A549 (cell line): ENCODE results near the gene FSCN2. TPM values are rescaled to one million over a fixed set of nuclear protein-coding genes. Genes with fewer than 3 reads are reported as not detected.
A peak's percentile ranks its signal among the peaks of the same experiment; 100 is the strongest.

Source experiments
- ATAC-seq, 2 experiments: fragments of 200-7000 bp in 1 of 2; fragments of >200 bp in 1 of 2; cut with Nextera tagmentation in 1 of 2; cut with Tn5 transposase in 1 of 2; 3 replicates each; pipeline versions ENCODE4 v1.8.0 to v1.9.1; 2018 to 2020; ENCODE audit warnings: mild to moderate bottlenecking in 1 of 2, moderate library complexity in 1 of 2
- CTCF ChIA-PET: fragments of 300-600 bp; sonication (Branson Sonifier 250); formaldehyde crosslinking; extraction: SDS; loops from one replicate; lab custom pipeline; 2021; ENCODE audit warnings: antibody characterized with exemption, inconsistent platforms; lab: Yijun Ruan, JAX
- POLR2A ChIA-PET: fragments of 350-600 bp; formaldehyde crosslinking; extraction: SDS; loops from one replicate; lab custom pipeline; 2021; ENCODE audit warnings: antibody characterized with exemption, inconsistent platforms; lab: Yijun Ruan, JAX
- DNase-seq, 2 experiments: peaks; one replicate each; pipeline versions ENCODE4 v3.0.0 to v3.0.0-alpha.2; 2011 to 2016; ENCODE audit warnings: low read depth in 1 of 2, low spot score in 1 of 2
- FAIRE-seq: peaks from 2 replicates; lab custom pipeline; 2011; peaks lifted over from hg19 to GRCh38; lab: Jason Lieb, UNC
- H3K27ac ChIP-seq, 2 experiments: fragments of >200 bp; sonication (Bioruptor Twin); formaldehyde crosslinking; 3 replicates each; pipeline ENCODE4 v1.5.1; 2016 to 2017
- H3K4me1 ChIP-seq: fragments of >200 bp; sonication (Bioruptor Twin); formaldehyde crosslinking; 3 replicates; pipeline ENCODE4 v1.6.1; 2016
- H3K4me2 ChIP-seq: fragments of >200 bp; sonication (Bioruptor Twin); formaldehyde crosslinking; 3 replicates; pipeline ENCODE4 v1.6.1; 2016
- H3K4me3 ChIP-seq: fragments of >200 bp; sonication (Bioruptor Twin); formaldehyde crosslinking; 3 replicates; pipeline ENCODE4 v1.5.1; 2016
- H3K9me3 ChIP-seq: fragments of >200 bp; sonication (Bioruptor Twin); formaldehyde crosslinking; 3 replicates; pipeline ENCODE4 v1.6.1; 2016
- BCL3 ChIP-seq: fragments of >200 bp; sonication (Bioruptor Twin); formaldehyde crosslinking; IDR thresholded peaks from 3 replicates; pipeline ENCODE4 v1.6.1; 2016
- BHLHE40 ChIP-seq: IDR thresholded peaks from 2 replicates; pipeline ENCODE4 v1.6.1; 2012; ENCODE audit warnings: low read depth, low read length, inconsistent platforms
- CBX2 ChIP-seq: fragments of 200-600 bp; sonication (generic); IDR thresholded peaks from 2 replicates; pipeline ENCODE4 v1.6.1; 2016; ENCODE audit warnings: low read depth, mild to moderate bottlenecking, borderline replicate concordance
- CBX8 ChIP-seq: fragments of 200-600 bp; sonication (generic); IDR thresholded peaks from 2 replicates; pipeline ENCODE4 v1.6.1; 2016
- CEBPB ChIP-seq, 2 experiments: fragments of >200 bp in 1 of 2; sonication (Bioruptor Twin) in 1 of 2; formaldehyde crosslinking in 1 of 2; IDR thresholded peaks; 2 replicates each; pipeline ENCODE4 v1.6.1; 2012 to 2016
- CHD2 ChIP-seq: fragments of 150-350 bp; IDR thresholded peaks from 2 replicates; pipeline ENCODE4 v1.6.1; 2014; ENCODE audit warnings: low read length; ENCODE audit not compliant: partially characterized antibody
- CTCF ChIP-seq: fragments of >200 bp; sonication (Bioruptor Twin); formaldehyde crosslinking; IDR thresholded peaks from 3 replicates; pipeline ENCODE4 v1.5.1; 2016
- E2F6 ChIP-seq: IDR thresholded peaks from 2 replicates; pipeline ENCODE4 v1.6.1; 2012; ENCODE audit warnings: low read depth, borderline replicate concordance
- FOSB ChIP-seq: fragments of 250-450 bp; sonication (Bioruptor Pico); IDR thresholded peaks from 2 replicates; pipeline ENCODE4 v1.5.0; 2020; ENCODE audit warnings: mild to moderate bottlenecking, moderate library complexity
- FOSL2 ChIP-seq, 2 experiments: fragments of 450-650 bp in 1 of 2; fragments of >200 bp in 1 of 2; sonication (Bioruptor Twin) in 1 of 2; formaldehyde crosslinking; IDR thresholded peaks; 2 replicates each; pipeline versions ENCODE4 v1.5.0 to v1.6.1; 2016 to 2020; ENCODE audit warnings: mild to moderate bottlenecking in 1 of 2, moderate library complexity in 1 of 2
- HMGXB4 ChIP-seq: fragments of 250-450 bp; sonication (Bioruptor Pico); IDR thresholded peaks from 2 replicates; pipeline ENCODE4 v1.5.0; 2021; ENCODE audit warnings: mild to moderate bottlenecking, moderate library complexity, borderline replicate concordance
- HOXB5 ChIP-seq: fragments of 250-450 bp; sonication (Bioruptor Pico); IDR thresholded peaks from 2 replicates; pipeline ENCODE4 v1.5.0; 2020; ENCODE audit warnings: mild to moderate bottlenecking, moderate library complexity
- MAX ChIP-seq: IDR thresholded peaks from 2 replicates; pipeline ENCODE4 v1.6.1; 2012
- NFE2L2 ChIP-seq: fragments of 150-350 bp; conservative IDR thresholded peaks from 2 replicates; pipeline ENCODE4 v1.6.1; 2014; ENCODE audit warnings: low read length
- RAD21 ChIP-seq, 2 experiments: fragments of >200 bp in 1 of 2; sonication (Bioruptor Twin) in 1 of 2; formaldehyde crosslinking in 1 of 2; IDR thresholded peaks in 1 of 2; conservative IDR thresholded peaks in 1 of 2; 2 replicates in 1 of 2; 3 replicates in 1 of 2; pipeline ENCODE4 v1.6.1; 2012 to 2018; ENCODE audit warnings: inconsistent platforms in 1 of 2
- RARB ChIP-seq: fragments of 250-450 bp; sonication (Bioruptor Pico); IDR thresholded peaks from 2 replicates; pipeline ENCODE4 v1.8.0; 2021; ENCODE audit warnings: mild to moderate bottlenecking, moderate library complexity
- RCOR1 ChIP-seq: fragments of 150-350 bp; IDR thresholded peaks from 2 replicates; pipeline ENCODE4 v1.6.1; 2014; ENCODE audit warnings: antibody characterized with exemption, low read length, low read depth
- SMC3 ChIP-seq: fragments of >200 bp; sonication (Bioruptor Twin); formaldehyde crosslinking; IDR thresholded peaks from 3 replicates; pipeline ENCODE4 v1.6.1; 2018; ENCODE audit warnings: inconsistent platforms
- TP53 ChIP-seq: fragments of 250-450 bp; sonication (Bioruptor Pico); IDR thresholded peaks from 2 replicates; pipeline ENCODE4 v1.5.0; 2021; ENCODE audit warnings: mild to moderate bottlenecking, moderate library complexity
- USF2 ChIP-seq: fragments of 450-650 bp; IDR thresholded peaks from 2 replicates; pipeline ENCODE4 v1.6.1; 2014; ENCODE audit warnings: antibody characterized with exemption
- WGBS: methylation state at CpG from one replicate; pipeline ENCODE4 v1.1.6; 2017; ENCODE audit errors: missing lambda C conversion rate; 5-methylcytosine and 5-hydroxymethylcytosine counted together
- polyA plus RNA-seq, 4 experiments: library from polyadenylated mRNA; depleted of rRNA in 3 of 4; stranded (reverse); fragments of >200 nt; fragmentation: RNase III in 1 of 4; extraction: RNeasy Plus Mini Kit Qiagen cat#74134 plus additional on column Dnase treatment in 1 of 4; gene quantifications; 2 replicates in 3 of 4; 3 replicates in 1 of 4; pipeline ENCODE4 v1.2.3, GENCODE V29; 2011 to 2017

FSCN2 gene
- polyA plus RNA-seq, 2 of the 4 experiments (the other 2 are of a cell fraction): 0.84 to 1.3 TPM

- peaks cover 82% of the 10 kb centered on the region for H3K4me1 ChIP-seq
- peak; percentile 62 for TF ChIP-seq CTCF
- TF ChIP-seq FOSL2 (IDR thresholded peaks at IDR 0.05): no peak
- no peak for TF ChIP-seq FOSL2 (CRISPR knock-in tag; IDR thresholded peaks at IDR 0.05)
- TF ChIP-seq RAD21 (conservative IDR thresholded peaks at IDR 0.05 in 1 of 2, IDR thresholded peaks at IDR 0.05 in 1 of 2): peak; percentile 78 to 85
- no peak for TF ChIP-seq TP53 (CRISPR knock-in tag)
- TF ChIP-seq MAX: peak; percentile 87
- no peak for TF ChIP-seq HMGXB4 (CRISPR knock-in tag)
- TF ChIP-seq FOSB (CRISPR knock-in tag): no peak
- TF ChIP-seq CEBPB (IDR thresholded peaks at IDR 0.05): no peak
- TF ChIP-seq RARB (CRISPR knock-in tag): no peak
- TF ChIP-seq CBX2: no peak
- no peak for TF ChIP-seq RCOR1
- TF ChIP-seq NFE2L2: no peak
- TF ChIP-seq BCL3: no peak
- TF ChIP-seq E2F6: 0 out of 2 replicates have a peak, but pooled peaks have one; percentile 16
- no peak for TF ChIP-seq USF2
- no peak for TF ChIP-seq CHD2
- TF ChIP-seq SMC3: peak; percentile 91
- TF ChIP-seq CBX8: no peak
- TF ChIP-seq HOXB5: peak; percentile 53; the same call in 1 of the 2 replicates
- TF ChIP-seq BHLHE40: no peak
- TF ChIP-seq, all 56 proteins: peak for 6
- no peaks in the 10 kb centered on the region for H3K9me3 ChIP-seq
- WGBS: 64% methylated on average over 25 of the region's 27 CpGs
- DNase-seq (peak; percentile 79 to 85), ATAC-seq (peak; percentile 92 to 93), FAIRE-seq (no peak)
- H3K4me3 ChIP-seq: no peak overlapping the region
- POLR2A ChIA-PET: interaction anchor here (0.7 to 2.1 kb wide), 4 partner anchors 21 to 310 kb away, joined by 3 to 6 read pairs (median 6); no protein-coding TSS in a partner anchor
- no peak overlapping the region for H3K4me2 ChIP-seq
- peak overlapping the region; percentile 58 to 88 for H3K27ac ChIP-seq
- CTCF ChIA-PET: interaction anchor here (0.5 to 45.0 kb wide), 20 partner anchors 9 to 263 kb away, joined by 3 to 1604 read pairs (median 4); partner anchors contain the start of gene ARL16
Measured at GRCh38 chr17:81558941-81559806, 31.0 kb downstream of the FSCN2 start.
